Fibroblast of mammary gland (primary cell): ENCODE data around the gene WARS2.

Experiments
- DNase-seq: peaks from one replicate; pipeline ENCODE4 v3.0.0-alpha.2; 2010; ENCODE audit warnings: low read depth
- H3K4me3 ChIP-seq: 2 replicates; pipeline ENCODE4 v1.5.1; 2011; ENCODE audit warnings: low read depth, mild to moderate bottlenecking, low read length, moderate library complexity; ENCODE audit not compliant: control insufficient read depth
- CTCF ChIP-seq: conservative IDR thresholded peaks from 2 replicates; pipeline ENCODE4 v1.5.1; 2011; ENCODE audit warnings: low read depth, low read length, inconsistent platforms; ENCODE audit not compliant: control insufficient read depth, insufficient read depth

The WARS2 gene

GRCh38 chr1:119140177-119141019 lies at the start of gene WARS2:
TSS of gene WARS2 (minus strand) at chr1:119140653. CDS start at chr1:119140644, 9 bp downstream.
- peak within 1 kb of the TSS; percentile 83 for H3K4me3 ChIP-seq
- DNase-seq = peak; percentile 98
- no peak for TF ChIP-seq CTCF

GRCh38 chr1:119188926-119189325 lies 48.5 kb upstream of the WARS2 start:
- DNase-seq = peak; percentile 14
- no peak overlapping the region for H3K4me3 ChIP-seq
- TF ChIP-seq CTCF = no peak

GRCh38 chr1:119187416-119187815 lies 47.0 kb upstream of the WARS2 start:
- no peak for DNase-seq
- TF ChIP-seq CTCF = no peak

GRCh38 chr1:119186471-119186870 lies 46.0 kb upstream of the WARS2 start:
- TF ChIP-seq CTCF = no peak
- DNase-seq = peak; percentile 14
- H3K4me3 ChIP-seq = no peak overlapping the region

More at GRCh38 chr1:119187416-119187815, 47.0 kb upstream of the WARS2 start:
- no peak overlapping the region for H3K4me3 ChIP-seq

GRCh38 chr1:119184972-119185371 lies 44.5 kb upstream of the WARS2 start:
- no peak overlapping the region for H3K4me3 ChIP-seq
- TF ChIP-seq CTCF = no peak
- no peak for DNase-seq

GRCh38 chr1:119181218-119181617 lies 40.8 kb upstream of the WARS2 start:
- H3K4me3 ChIP-seq = no peak overlapping the region
- no peak for DNase-seq
- no peak for TF ChIP-seq CTCF
